NCI-H345 treated with DMSO at 0.1 percent for 48 hours (cell line): ENCODE data around the gene PNPLA1.
"Not testable (repeated sequence)": the region's sequence is repeated elsewhere in the genome, so short reads cannot be mapped to it uniquely, and the experiment has no call there.

ENCODE experiments used
- DNase-seq: peaks from one replicate; lab custom pipeline; 2025; ENCODE audit not compliant: unreplicated experiment; lab: John Stamatoyannopoulos, UW

The PNPLA1 gene

DNA sequence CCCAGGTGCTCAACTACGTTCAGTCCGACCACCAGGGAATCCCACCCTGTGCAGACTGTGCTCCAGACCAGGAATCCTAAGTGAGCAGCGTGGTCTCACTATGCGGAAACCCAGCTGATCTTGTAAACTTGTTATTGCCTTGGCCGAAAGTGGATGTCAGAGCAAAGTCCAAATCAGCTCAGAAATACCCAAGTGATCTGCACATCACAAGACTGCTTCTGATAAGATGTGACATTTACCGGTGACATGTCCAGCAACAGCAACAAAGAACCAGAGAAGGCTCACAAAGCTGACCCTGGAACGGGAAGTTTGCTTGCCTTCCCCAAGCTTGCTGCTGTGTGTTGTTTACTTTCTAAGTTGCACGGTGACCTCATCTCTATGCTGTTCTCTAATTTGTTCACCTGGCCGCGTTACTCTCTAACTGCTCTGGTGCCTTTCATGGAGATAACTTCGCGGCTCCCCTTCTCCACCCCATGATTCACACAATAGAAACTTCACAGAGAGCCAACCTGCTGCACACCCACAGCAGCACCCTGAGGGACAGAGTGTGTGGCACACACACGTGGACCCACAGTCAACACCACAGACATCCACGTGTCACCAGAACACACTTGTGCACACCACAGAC is 65.1 kb downstream of the PNPLA1 start:
- no peak for DNase-seq

DNA sequence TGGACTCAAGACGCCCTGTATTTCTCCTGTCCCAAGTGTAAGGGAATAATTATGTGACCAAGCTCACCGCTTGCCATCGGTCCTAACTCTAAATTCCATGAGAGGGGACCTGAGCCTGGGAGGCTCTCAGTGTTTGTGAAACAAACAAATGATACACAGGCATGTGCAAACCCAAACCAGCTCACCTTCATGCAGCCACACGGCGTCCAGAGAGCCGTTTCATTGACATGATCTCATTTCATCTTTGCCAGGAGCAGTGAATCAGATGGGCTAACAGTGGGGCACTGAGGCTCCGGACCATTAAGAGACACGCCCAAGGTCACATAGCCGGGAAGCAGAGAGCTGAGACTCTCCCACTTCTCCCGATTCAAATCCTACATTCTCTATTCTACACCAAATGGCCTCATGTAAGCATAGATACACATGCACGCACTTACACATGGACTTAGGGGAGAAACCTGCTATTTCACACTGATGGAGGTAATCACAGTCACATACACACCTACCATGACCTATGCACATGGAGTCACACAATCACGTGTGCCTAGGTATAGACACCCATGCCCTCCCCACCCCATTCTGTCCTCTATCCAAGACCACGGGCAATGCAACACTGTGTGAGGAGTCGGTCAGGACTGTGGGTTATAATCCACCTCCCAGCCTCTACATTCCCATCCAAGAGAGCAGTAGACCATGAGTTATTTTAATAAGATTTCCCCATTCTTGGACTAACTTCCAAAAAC is 65.8 kb downstream of the PNPLA1 start:
- DNase-seq, result no peak

DNA sequence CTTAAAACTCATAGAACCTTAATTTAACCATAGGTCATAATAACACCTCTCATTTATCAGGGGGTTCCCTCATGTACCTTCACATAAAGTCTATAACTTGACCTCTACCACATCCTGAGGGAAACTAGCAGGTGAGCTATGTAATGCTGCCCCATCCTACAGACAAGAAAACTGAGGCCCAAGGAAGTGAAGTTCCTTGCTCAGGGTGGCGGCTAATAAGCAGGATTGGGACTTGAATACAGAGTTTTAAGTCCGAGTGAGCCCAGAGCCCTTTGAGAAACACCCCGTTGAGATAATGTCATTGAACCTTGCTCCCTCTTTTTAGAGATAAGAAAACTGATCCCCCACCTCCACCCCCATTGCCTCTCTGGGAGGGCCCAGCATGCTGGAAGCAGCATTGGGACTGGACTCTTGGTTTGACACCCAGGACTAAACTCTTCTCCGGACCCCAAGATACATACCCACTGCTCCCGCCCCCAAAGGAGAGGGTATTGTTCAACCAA is 66.4 kb downstream of the PNPLA1 start:
- no peak for DNase-seq

DNA sequence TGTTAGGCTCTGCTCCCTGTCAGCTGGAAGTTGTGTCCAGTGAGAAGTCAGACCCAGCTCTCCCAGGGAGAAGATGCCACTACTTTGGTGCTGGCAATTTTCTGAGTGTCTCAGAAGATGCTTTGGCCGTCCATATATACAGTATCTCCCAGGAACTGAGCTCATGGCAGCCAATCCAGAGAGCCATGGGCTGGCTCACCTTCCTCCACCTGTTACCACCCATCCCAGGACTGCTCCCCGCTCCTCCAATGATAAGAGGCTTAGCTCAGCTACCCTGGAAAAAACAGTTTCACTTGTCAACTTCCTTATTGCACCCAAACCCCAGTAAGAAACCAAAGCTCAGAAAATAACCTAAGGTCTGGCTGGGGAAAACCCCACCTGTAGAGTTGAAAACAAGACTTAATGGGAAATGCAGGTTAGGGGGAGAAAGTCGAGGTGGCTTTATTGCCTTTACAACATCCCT is 67.0 kb downstream of the PNPLA1 start, which contains the start of gene BNIP5:
BNIP5 (minus strand) TSS at position 110 of the 463 bp plus-strand sequence. CDS start 6,198 bp downstream, outside the sequence.
- DNase-seq, result no peak

DNA sequence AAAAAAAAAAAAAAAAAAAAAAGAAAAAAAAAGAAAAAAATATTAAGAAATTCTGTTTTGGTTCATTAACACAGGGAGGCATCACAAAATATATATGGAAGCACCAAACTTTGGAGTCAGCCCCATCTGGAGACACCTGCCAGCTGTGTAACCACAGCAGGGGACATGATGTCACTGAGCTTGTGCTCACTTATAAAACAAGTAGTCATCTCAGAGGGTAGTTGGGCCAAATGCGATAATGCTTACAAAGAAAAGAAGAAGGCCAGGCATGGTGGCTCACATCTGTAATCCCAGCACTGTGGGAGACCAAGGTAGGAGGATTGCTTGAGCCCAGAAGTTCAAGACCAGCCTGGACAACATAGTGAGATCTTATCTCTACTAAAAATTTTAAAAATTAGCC is 68.0 kb downstream of the PNPLA1 start:
- no peak for DNase-seq

DNA sequence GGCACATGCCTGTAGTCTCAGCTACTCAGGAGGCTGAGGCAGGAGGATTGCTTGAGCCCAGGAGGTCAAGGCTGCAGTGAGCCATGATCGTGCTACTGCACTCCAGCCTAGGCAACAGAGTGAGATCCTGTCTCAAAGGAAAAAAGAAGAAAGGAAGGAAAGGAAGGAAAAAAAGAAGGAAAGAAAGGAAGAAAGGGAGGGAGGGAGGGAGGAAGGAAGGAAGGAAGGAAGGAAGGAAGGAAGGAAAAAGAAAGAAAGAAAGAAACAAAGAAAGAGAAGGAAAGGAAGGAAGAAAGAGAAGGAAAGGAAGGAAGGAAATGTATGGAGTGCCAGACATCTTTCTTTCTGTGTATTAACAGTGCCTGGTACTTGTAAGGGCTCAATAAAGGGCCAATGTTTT is 68.4 kb downstream of the PNPLA1 start:
- DNase-seq, result not testable (repeated sequence)

DNA sequence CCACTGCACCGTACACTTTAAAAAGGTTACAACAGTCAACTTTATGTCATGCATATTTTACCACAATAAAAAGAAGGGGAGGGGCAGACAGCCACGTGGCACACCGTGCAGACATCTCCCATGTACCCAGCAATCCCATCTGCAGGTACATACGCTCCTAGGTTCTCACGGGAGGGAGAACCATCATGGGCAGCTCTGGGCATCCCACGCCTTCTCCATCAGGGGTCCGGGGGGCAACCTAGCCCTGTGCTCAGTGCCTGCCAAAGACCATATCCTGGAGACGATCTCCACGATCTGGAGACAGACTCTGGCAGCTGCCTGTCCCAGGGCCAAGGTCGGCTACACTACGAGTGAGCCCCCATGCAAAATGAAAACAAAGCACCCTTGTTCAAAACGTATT is 69.3 kb downstream of the PNPLA1 start:
- no peak for DNase-seq

DNA sequence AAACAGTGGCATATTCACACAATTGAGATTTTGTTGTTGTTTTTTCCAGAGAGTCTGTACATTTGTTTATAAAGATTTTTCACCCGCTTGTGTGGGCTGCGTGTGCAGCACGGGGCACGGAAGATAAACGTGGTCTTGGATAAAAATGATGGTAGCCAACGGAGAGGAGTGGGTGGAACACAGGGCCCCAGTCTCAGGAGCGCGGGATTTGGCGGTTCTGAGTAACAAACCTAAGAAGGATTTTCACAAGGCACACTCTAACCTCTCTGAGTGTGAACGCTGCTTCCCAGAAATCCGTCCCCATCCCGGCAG is 70.4 kb downstream of the PNPLA1 start:
- DNase-seq, result no peak

DNA sequence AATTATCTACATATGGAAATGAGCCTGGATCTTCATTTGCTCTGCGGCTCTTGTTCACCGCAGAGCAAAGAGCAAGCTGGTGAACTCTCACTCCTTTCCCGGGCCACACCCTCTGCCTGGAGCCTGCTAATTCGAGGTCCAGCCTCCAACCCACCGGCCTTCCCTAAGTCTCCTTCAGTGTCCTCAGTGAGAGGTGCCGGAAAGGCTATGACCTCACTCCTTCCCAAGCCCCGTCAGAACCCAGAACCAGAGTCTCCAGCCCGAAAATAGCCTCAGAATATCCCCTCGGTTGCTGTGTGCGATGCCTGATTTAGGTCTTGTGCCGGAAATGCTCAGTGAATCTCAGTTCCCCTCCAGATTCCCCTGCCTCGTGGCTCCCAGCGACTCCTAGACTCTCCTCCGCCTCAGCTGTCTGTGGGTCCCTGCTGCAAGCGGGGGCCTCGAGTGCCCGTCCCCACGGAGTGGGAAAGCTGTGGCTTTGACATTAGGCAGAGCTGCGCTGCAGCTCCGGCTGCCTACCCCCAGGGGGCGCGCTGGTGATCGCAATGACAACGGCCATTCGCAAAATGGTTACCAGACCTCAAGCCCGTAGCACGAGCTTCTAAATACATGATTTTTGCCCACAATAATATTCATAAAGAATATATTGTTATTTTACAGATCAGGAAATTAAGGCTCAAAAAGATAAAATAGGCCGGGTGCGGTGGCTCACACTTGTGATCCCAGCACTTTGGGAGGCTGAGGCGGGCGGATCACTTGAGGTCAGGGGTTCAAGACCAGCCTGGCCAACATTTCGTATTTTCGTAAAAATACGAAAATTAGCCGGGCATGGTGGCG is 71.0 kb downstream of the PNPLA1 start:
- no peak for DNase-seq

DNA sequence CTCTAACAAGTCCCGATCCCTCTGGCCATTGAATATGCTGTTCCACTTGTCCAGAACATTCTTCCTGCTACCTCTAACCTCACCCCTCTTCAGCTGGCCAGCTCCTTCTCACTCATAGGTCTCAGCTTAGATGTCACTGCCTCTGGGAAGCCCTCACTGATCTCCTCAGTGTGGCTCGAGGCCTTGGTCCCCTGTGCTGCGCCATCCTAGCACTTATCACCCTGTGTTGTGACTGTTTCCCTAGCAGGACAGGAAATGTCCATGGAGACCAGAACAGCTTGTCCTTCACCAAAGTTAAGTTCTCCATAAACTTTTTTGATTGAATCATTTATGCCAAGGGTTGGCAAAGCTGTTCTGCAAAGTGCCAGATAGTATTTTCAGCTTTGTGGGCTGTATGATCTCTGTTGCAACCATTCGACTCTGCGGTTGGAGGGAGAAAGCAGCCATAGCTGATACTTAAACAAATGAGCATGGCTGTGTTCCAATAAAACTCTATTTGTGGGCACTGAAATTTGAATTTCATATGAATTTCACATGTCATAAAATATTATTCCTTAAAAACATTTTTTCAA is 73.3 kb downstream of the PNPLA1 start:
- DNase-seq, result no peak

DNA sequence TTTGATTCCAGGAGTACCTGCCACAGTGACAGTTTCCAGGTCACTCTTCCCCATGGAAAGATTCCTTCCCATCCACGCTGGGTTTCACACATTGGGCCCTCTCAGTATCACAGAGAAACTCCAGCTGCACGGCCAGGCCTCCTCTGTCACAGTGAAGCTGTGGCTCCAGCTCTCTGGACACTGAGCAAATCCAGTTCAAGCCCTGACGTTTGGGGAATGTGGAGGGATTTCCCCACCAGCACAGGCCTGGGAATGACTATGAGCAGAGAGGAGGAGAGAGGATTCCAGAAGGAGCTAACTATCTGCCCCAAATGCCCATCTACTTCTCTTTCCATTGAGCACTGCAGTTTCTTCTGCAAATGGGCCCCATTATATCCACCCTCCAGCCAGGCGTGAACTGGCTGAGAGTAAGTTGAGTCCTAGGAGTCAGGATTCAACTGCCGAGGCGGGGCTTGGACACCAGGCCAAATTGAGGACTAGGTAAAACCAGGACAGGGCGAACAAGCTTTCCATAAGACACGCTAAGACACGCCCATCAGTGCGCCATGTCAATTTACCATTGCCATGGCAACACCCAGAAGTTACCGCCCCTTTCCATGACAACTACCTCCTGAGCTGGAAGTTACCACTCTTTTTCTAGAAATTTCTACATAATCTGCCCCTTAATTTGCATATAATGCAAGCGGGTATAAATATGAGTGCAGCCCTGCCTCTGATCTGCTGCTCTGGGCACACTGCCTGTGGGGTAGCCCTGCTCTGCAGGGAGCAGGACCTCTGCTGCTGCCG is 76.0 kb downstream of the PNPLA1 start:
- DNase-seq, result no peak

DNA sequence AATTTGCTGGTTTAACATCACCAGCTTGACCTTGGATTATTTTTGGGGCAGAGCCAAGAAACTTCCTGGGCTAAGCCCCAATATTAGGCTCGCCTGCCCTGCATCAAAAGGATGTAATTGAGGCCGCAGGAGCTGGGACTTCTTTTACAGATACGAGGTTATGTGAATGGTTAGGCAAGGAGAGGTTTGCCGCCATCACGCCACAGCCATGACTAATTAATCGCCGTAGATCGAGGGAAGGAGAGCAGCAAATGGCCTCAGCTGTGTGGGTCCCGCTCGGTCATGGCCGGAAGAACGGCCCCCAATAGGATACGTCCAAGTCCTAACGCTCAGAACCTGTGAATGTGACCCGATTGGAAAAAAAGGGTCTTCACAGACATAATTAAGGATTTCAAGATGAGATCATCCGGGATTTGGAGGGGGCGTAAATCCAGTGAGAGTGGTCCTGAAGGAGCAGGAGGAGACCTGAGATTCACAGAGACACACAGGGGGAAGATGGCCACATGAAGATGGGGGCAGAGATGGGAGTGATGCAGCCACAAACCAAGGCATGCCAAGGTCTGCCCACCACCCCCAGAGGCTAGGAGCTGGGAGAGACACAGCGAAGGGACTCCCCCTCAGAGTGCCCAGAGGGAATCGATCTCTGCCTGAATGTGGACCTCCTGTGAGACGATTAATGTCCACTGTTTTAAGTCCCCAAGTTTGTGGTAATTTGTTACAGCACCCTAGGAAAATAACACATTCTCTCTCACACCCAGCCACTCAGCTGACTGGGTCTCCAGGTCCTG is 76.8 kb downstream of the PNPLA1 start:
- DNase-seq, result no peak

DNA sequence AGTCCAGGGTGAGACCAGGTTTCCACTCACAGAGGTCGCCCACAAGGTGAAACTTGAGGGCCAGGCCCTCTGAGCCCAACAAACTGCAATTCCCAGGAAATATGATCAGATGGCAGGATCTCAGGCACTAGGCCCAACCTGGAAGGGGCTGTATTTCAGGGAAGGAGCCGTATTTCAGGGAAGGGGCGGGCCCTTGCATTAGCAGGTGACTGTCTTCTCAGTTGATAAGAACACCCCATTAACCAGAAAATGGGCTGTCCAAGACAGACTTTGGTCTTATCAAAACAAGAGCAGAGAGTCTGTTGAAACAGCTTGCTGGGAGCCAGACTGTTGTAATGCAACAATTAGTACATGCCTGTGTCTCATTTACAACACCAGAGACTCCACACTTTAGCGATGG is 77.8 kb downstream of the PNPLA1 start:
- DNase-seq, result no peak

DNA sequence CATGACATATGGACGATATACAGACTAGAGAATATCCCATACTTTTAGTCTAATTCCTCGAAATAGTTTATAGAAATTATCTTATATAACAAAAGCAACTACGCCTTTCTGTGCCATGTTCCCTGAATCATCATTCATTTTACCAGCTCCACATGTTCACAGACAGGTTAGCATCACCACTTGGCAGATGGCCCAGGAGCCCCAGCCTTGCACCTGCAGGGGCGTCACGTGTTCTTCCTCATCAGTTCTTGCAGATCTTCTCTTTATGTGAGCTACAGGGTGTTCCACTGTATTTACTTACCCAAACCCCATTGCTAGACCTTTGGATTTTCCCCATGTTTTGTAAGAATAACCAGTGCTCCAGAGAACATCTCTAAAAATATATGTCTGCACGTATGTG is 79.4 kb downstream of the PNPLA1 start:
- DNase-seq, result peak; percentile 89

DNA sequence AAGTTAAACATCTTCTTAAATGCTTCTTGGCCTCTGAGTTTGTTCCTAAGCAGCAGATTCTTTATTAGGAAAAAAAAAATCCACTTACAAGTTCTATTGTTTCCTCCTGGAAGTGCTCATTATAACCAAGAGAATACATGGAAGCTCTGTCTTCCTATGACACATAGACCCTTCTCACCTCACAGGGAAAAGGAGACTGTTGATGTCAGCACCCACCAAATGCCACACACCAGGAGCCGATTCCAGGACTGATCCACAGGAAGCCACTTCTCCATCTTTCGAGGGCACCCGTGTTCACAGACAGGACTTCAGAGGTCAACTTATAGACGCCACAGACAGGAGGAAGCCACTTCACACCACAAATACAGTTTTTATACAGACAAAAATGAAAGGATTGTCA is 80.2 kb downstream of the PNPLA1 start:
- no peak for DNase-seq

DNA sequence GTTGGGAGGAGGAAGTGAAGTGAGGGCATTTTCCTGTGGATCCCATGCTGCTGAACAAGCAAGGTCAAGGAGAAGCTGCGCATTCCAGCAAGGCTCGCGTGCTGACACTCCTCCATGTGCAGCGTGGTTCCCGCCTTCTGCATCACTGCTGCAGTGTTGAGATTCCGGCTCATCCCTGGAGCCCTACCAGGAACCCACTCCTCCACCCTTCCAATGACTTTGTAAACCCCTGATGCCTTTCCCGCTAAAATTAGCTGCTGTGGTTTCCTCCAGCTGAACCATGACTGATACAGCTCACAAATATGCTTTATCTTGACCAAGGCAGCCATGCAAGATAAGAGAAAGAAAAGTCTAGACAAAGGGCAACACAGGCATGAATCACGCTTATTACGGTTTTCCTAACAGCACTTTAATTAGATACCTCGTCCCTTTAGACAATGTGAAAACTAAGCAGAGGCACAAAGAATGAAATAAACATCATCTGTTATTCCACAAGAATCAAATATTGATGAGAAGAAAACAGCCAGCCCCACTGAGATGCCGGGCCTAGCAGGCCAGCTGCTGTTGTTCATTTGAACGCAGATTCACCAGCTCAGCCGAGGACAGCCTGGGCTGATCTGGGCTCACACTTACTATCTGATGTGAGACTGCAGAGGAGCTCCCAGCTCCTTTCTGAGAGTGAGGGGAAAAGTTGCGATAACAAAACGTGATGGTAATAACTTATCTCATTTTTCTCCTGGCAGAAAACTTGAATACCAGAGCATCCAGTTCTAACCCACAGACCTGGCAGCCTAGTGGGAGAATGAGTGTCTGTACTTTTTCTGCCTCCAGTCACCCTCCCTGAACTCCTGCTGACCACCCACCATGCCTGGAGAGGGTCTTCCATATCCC is 81.1 kb downstream of the PNPLA1 start:
- DNase-seq, result no peak

DNA sequence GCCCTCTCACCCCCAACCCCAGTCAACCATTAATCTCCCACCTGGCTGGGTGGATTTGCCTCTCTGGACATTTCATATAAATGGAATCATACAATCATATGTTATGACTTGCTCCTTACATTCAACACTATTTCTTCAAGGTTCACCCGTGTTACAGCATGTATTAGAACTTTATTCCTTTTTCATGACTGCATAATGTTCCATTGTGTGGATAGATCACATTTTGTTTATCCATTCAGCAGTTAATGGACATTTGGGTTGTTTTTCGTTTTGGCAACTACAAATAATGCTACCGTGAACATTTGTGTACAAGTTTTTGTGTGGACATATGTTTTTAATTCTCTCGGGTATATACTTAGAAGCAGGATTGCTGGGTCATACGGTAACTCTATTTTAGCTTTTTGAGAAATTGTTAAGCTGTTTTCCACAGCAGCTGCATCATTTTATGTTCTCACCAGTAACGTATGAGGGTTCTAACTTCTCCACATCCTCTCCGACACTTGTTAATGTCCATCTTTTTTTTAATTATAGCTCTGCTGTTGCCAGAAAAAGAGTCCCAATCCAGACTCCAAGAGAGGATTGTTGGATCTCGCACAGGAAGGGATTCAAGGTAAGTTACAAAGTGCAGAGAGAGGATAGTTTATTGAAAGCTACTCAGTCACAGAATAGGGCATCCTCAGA is 82.8 kb downstream of the PNPLA1 start:
- no peak for DNase-seq

DNA sequence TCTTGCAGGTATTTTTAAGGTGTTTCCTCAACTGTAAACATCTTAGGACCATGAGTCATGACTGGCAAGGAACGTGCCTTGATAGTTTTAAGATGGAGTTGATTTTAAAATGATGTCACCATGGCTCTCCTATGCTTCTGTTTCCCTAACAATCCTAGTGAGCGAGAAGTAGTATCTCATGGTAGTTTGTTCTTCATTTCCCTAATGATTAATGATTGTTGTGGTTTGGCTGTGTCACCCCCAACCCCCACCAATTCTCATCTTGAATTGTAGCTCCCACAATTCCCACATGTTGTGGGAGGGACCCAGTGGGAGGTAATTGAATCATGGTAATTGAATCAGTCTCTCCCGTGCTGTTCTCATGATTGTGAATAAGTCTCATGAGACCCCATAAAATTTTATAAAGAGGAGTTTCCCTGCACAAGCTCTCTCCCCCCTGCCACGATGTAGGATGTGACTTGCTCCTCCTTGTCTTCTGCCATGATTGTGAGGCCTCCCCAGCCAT is 83.6 kb downstream of the PNPLA1 start:
- DNase-seq, result no peak
